Measurements from ENCODE around the gene RALGAPA2. TPM values are rescaled to one million over a fixed set of nuclear protein-coding genes. Genes with fewer than 3 reads are reported as not detected.

Gene RALGAPA2
- total and polyA plus RNA-seq, 2 donors from 2014 or later, result 5.9 to 66.7 TPM

DNA sequence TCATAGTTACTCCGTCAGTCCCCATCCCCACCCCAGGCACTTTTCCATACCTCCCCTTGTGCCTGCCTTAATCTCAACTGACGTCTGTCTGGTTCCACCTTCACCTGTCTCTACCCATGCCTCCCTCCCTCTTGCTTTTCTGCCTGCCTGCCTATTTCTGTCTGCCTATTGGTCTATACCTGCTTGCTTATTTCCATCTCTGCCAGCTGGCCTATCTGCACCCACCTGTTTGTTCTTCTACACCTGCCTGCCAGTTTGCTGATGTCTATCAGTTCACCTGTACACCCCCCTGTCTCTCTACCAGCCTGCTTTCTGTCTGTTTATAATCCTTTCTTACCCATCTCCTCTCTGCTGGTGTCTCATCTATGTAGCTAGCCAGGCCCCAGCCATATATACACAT, 87.5 kb downstream of the RALGAPA2 start:
- FAIRE-seq (no peak), DNase-seq (no peak)
- Histone ChIP-seq H3K36me3 (ENCODE audit: control insufficient read depth in 2 of 3, insufficient read depth in 3 of 3, low read length in 3 of 3) (peaks cover 0 to 26% (median 24%) of the 10 kb centered on the region in 3 donors), H3K9ac (ENCODE audit: low read length in 3 of 3) (no peak overlapping the region), H3K27me3 (ENCODE audit: control insufficient read depth, insufficient read depth, low read length) (no peaks in the 10 kb centered on the region), H3K4me1 (ENCODE audit: control insufficient read depth in 2 of 3, insufficient read depth in 2 of 3, low read depth in 1 of 3, low read length in 3 of 3) (no peaks in the 10 kb centered on the region), H3K27ac (ENCODE audit: low read depth in 2 of 2, low read length in 2 of 2) (no peak overlapping the region), H3K9me3 (ENCODE audit: control insufficient read depth in 2 of 3, insufficient read depth in 1 of 3, low read length in 3 of 3) (no peaks in the 10 kb centered on the region), H3K4me3 (ENCODE audit: low read length in 3 of 3) (no peak overlapping the region)
- intact Hi-C loops (cut with DNase I), result no loop called here
- TF ChIP-seq CTCF (IDR thresholded peaks at IDR 0.05; ENCODE audit: borderline replicate concordance, extremely low read depth, insufficient read depth), result no peak

GRCh38 chr20:20621195-20621594, 91.2 kb downstream of the RALGAPA2 start:
- no peak for FAIRE-seq

GRCh38 chr20:20614391-20614790, 98.1 kb downstream of the RALGAPA2 start:
- Histone ChIP-seq H3K4me1 (ENCODE audit: control insufficient read depth in 2 of 3, insufficient read depth in 2 of 3, low read depth in 1 of 3, low read length in 3 of 3) (no peaks in the 10 kb centered on the region), H3K27me3 (ENCODE audit: control insufficient read depth, insufficient read depth, low read length) (no peaks in the 10 kb centered on the region), H3K4me3 (ENCODE audit: low read length in 3 of 3) (no peak overlapping the region), H3K27ac (ENCODE audit: low read depth in 2 of 2, low read length in 2 of 2) (no peak overlapping the region), H3K9ac (ENCODE audit: low read length in 3 of 3) (no peak overlapping the region), H3K9me3 (ENCODE audit: control insufficient read depth in 2 of 3, insufficient read depth in 1 of 3, low read length in 3 of 3) (no peaks in the 10 kb centered on the region), H3K36me3 (ENCODE audit: control insufficient read depth in 2 of 3, insufficient read depth in 3 of 3, low read length in 3 of 3) (peaks cover 0 to 9% (median 8%) of the 10 kb centered on the region in 3 donors)
- intact Hi-C loops (cut with DNase I), result no loop called here
- TF ChIP-seq CTCF (IDR thresholded peaks at IDR 0.05; ENCODE audit: borderline replicate concordance, extremely low read depth, insufficient read depth), result no peak
- FAIRE-seq (no peak), DNase-seq (no peak)

More at GRCh38 chr20:20621195-20621594, 91.2 kb downstream of the RALGAPA2 start:
- no peak for TF ChIP-seq CTCF (IDR thresholded peaks at IDR 0.05; ENCODE audit: borderline replicate concordance, extremely low read depth, insufficient read depth)
- Histone ChIP-seq H3K4me3 (ENCODE audit: low read length in 3 of 3) (no peak overlapping the region), H3K27ac (ENCODE audit: low read depth in 2 of 2, low read length in 2 of 2) (no peak overlapping the region), H3K36me3 (ENCODE audit: control insufficient read depth in 2 of 3, insufficient read depth in 3 of 3, low read length in 3 of 3) (peaks cover 0 to 17% (median 8%) of the 10 kb centered on the region in 3 donors), H3K9me3 (ENCODE audit: control insufficient read depth in 2 of 3, insufficient read depth in 1 of 3, low read length in 3 of 3) (no peaks in the 10 kb centered on the region), H3K9ac (ENCODE audit: low read length in 3 of 3) (no peak overlapping the region), H3K27me3 (ENCODE audit: control insufficient read depth, insufficient read depth, low read length) (no peaks in the 10 kb centered on the region), H3K4me1 (ENCODE audit: control insufficient read depth in 2 of 3, insufficient read depth in 2 of 3, low read depth in 1 of 3, low read length in 3 of 3) (no peaks in the 10 kb centered on the region)
- no peak for DNase-seq
- intact Hi-C loops (cut with DNase I), result no loop called here

DNA sequence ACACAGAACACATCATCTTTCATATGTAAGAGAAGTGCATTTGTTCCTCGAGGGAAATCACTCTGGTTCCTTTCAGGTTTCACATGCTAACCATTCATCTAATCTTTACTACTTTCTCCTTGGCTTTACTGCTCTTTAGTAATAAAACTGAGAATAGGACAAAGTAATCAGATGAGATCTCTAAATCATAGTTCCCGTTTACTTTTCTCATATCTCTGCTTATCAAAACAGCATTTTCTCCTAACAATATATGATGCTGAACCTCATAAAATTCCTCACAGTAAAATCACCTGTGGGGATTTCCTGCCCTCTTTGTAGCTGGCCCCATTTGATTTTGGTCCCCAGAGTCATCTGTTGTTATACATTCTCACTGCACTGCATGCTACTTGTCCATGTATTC, 100.2 kb downstream of the RALGAPA2 start:
- TF ChIP-seq CTCF (IDR thresholded peaks at IDR 0.05; ENCODE audit: borderline replicate concordance, extremely low read depth, insufficient read depth), result no peak
- FAIRE-seq, result no peak
- intact Hi-C loops (cut with DNase I), result no loop called here
- H3K4me1 ChIP-seq (ENCODE audit: control insufficient read depth in 2 of 3, insufficient read depth in 2 of 3, low read depth in 1 of 3, low read length in 3 of 3), result no peaks in the 10 kb centered on the region
- H3K27ac ChIP-seq (ENCODE audit: low read depth in 2 of 2, low read length in 2 of 2), result no peak overlapping the region
- no peaks in the 10 kb centered on the region for H3K9me3 ChIP-seq (ENCODE audit: control insufficient read depth in 2 of 3, insufficient read depth in 1 of 3, low read length in 3 of 3)
- no peak for DNase-seq
- H3K9ac ChIP-seq (ENCODE audit: low read length in 3 of 3), result no peak overlapping the region
- H3K36me3 ChIP-seq (ENCODE audit: control insufficient read depth in 2 of 3, insufficient read depth in 3 of 3, low read length in 3 of 3), result peaks cover 0 to 8% (median 0%) of the 10 kb centered on the region in 3 donors
- H3K27me3 ChIP-seq (ENCODE audit: control insufficient read depth, insufficient read depth, low read length), result no peaks in the 10 kb centered on the region
- H3K4me3 ChIP-seq (ENCODE audit: low read length in 3 of 3), result no peak overlapping the region

Measured in kidney (tissue), 14 donors.